ENCODE results near the gene PSAP. TPM values are rescaled to one million over a fixed set of nuclear protein-coding genes. Genes with fewer than 3 reads are reported as not detected.

Gene PSAP
- total RNA-seq, 1 experiment from 2014 or later: 397 TPM

GRCh38 chr10:71850743-71851464, at the start of gene PSAP (continued):
- no peak for TF ChIP-seq ZBTB43 (CRISPR knock-in tag; IDR thresholded peaks at IDR 0.05)
- no peak for TF ChIP-seq MLX (CRISPR knock-in tag; IDR thresholded peaks at IDR 0.05)
- TF ChIP-seq MAX (CRISPR knock-in tag; IDR thresholded peaks at IDR 0.05): peak; percentile 57
- TF ChIP-seq, protein P1, sequence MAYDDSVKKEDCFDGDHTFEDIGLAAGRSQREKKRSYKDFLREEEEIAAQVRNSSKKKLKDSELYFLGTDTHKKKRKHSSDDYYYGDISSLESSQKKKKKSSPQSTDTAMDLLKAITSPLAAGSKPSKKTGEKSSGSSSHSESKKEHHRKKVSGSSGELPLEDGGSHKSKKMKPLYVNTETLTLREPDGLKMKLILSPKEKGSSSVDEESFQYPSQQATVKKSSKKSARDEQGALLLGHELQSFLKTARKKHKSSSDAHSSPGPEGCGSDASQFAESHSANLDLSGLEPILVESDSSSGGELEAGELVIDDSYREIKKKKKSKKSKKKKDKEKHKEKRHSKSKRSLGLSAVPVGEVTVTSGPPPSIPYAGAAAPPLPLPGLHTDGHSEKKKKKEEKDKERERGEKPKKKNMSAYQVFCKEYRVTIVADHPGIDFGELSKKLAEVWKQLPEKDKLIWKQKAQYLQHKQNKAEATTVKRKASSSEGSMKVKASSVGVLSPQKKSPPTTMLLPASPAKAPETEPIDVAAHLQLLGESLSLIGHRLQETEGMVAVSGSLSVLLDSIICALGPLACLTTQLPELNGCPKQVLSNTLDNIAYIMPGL (CRISPR knock-in tag; IDR thresholded peaks at IDR 0.05): peak; percentile 84; the same call in 1 of the 2 replicates
- 0 out of 2 replicates have a peak, but pooled peaks have one; percentile 44 for TF ChIP-seq KAT7 (CRISPR knock-in tag; IDR thresholded peaks at IDR 0.05; ENCODE audit: borderline replicate concordance)
- TF ChIP-seq ETV6 (CRISPR knock-in tag; IDR thresholded peaks at IDR 0.05): peak; percentile 68; the same call in 1 of the 2 replicates
- TF ChIP-seq, protein P2, sequence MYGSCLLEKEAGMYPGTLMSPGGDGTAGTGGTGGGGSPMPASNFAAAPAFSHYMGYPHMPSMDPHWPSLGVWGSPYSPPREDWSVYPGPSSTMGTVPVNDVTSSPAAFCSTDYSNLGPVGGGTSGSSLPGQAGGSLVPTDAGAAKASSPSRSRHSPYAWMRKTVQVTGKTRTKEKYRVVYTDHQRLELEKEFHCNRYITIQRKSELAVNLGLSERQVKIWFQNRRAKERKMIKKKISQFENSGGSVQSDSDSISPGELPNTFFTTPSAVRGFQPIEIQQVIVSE (CRISPR knock-in tag; IDR thresholded peaks at IDR 0.05; ENCODE audit: borderline replicate concordance): no peak
- 0 out of 2 replicates have a peak, but pooled peaks have one; percentile 49 for TF ChIP-seq ATF1 (CRISPR knock-in tag; IDR thresholded peaks at IDR 0.05)

DNA sequence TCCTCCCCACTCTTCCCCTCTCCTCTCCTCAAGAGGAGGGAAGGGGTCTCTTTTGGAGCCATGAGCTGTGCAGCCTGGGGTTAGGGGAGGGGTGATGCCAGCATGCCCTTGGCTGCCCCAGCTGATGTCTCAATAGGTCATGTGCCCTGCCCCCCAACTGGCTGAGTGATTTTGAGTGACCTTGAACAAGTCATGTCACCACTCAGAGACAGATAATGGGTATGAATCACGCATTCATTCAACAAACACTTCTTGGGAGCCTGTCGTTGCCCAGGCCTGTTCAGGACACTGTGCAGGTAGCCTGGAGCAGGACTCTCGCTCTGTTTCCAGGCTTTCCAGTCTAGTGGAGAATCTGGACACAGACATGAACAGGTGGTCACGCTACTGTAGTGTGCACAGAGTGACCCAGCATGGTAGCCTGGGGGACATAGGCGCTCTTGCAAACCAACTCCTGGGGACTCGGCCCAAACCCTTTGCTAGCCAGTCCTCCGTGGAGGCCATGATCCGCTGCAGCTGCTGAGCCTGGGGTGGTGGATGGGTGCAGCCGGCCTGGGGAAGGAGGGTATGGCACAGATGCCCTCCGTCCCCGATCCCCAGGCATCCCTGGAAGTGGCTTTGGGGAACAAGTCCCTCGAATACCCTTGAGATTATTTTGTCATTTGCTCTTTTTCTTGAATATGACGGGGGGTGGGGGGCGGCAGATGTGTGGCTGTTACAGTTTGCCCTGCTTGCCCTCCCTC, 49.6 kb upstream of the PSAP start:
- Mint-ChIP-seq H3K27me3 (ENCODE audit: low read depth) (no peaks in the 10 kb centered on the region), H3K27ac (no peak overlapping the region), H3K4me3 (no peak overlapping the region), H3K36me3 (no peaks in the 10 kb centered on the region), H3K9me3 (no peaks in the 10 kb centered on the region), H3K4me1 (no peaks in the 10 kb centered on the region)
- DNase-seq (ENCODE audit: low spot score) (no peak), ATAC-seq (no peak)
- ChIA-PET CTCF (interaction anchor here (1.0 to 1.5 kb wide), 2 partner anchors 15 to 148 kb away, joined by 3 to 6 read pairs; no protein-coding TSS in a partner anchor), POLR2A (no interaction called here)
- TF ChIP-seq ZNF423 (CRISPR knock-in tag; IDR thresholded peaks at IDR 0.05): no peak
- no peak for TF ChIP-seq ZNF416 (CRISPR knock-in tag; IDR thresholded peaks at IDR 0.05)
- no peak for TF ChIP-seq STAT6 (CRISPR knock-in tag; conservative IDR thresholded peaks at IDR 0.05; ENCODE audit: low read depth)
- TF ChIP-seq NFATC4 (CRISPR knock-in tag; IDR thresholded peaks at IDR 0.05): no peak
- TF ChIP-seq MAX (CRISPR knock-in tag; IDR thresholded peaks at IDR 0.05): no peak
- TF ChIP-seq TEAD4 (CRISPR knock-in tag; IDR thresholded peaks at IDR 0.05): no peak
- no peak for TF ChIP-seq SMAD3 (CRISPR knock-in tag; IDR thresholded peaks at IDR 0.05; ENCODE audit: borderline replicate concordance)
- TF ChIP-seq, protein P3, sequence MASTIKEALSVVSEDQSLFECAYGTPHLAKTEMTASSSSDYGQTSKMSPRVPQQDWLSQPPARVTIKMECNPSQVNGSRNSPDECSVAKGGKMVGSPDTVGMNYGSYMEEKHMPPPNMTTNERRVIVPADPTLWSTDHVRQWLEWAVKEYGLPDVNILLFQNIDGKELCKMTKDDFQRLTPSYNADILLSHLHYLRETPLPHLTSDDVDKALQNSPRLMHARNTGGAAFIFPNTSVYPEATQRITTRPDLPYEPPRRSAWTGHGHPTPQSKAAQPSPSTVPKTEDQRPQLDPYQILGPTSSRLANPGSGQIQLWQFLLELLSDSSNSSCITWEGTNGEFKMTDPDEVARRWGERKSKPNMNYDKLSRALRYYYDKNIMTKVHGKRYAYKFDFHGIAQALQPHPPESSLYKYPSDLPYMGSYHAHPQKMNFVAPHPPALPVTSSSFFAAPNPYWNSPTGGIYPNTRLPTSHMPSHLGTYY (CRISPR knock-in tag; IDR thresholded peaks at IDR 0.05): no peak
- TF ChIP-seq, protein P4, sequence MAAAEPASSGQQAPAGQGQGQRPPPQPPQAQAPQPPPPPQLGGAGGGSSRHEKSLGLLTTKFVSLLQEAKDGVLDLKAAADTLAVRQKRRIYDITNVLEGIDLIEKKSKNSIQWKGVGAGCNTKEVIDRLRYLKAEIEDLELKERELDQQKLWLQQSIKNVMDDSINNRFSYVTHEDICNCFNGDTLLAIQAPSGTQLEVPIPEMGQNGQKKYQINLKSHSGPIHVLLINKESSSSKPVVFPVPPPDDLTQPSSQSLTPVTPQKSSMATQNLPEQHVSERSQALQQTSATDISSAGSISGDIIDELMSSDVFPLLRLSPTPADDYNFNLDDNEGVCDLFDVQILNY (CRISPR knock-in tag; IDR thresholded peaks at IDR 0.05): no peak
- TF ChIP-seq, protein P1 (CRISPR knock-in tag; IDR thresholded peaks at IDR 0.05): no peak
